GM21528 (cell line): Measurements from ENCODE around the gene SLC24A4.

Experiments
- ATAC-seq: cut with Tn5 transposase; IDR thresholded peaks from one replicate; pipeline ENCODE4 v1.9.1; 2021; ENCODE audit warnings: mild to moderate bottlenecking, moderate library complexity; ENCODE audit not compliant: unreplicated experiment, low FRiP score

The SLC24A4 gene

GRCh38 chr14:92323011-92323915, at the start of gene SLC24A4:
TSS of gene SLC24A4 (plus strand) at chr14:92323165. CDS start at chr14:92323831, 666 bp downstream.
- ATAC-seq: no peak

GRCh38 chr14:92273166-92273565, 49.8 kb upstream of the SLC24A4 start:
- no peak for ATAC-seq

- no peak for ATAC-seq
Observed at GRCh38 chr14:92274055-92274454, 48.9 kb upstream of the SLC24A4 start.

GRCh38 chr14:92276074-92276473, 46.9 kb upstream of the SLC24A4 start:
- ATAC-seq: no peak

- ATAC-seq: no peak
Observed at GRCh38 chr14:92277031-92277430, 45.9 kb upstream of the SLC24A4 start.

GRCh38 chr14:92280554-92281262, 42.3 kb upstream of the SLC24A4 start:
- no peak for ATAC-seq

- no peak for ATAC-seq
Observed at GRCh38 chr14:92282669-92283068, 40.3 kb upstream of the SLC24A4 start.

GRCh38 chr14:92285311-92285710, 37.7 kb upstream of the SLC24A4 start:
- ATAC-seq: no peak

GRCh38 chr14:92287987-92288386, 35.0 kb upstream of the SLC24A4 start:
- ATAC-seq: no peak

GRCh38 chr14:92288994-92289660, 33.8 kb upstream of the SLC24A4 start:
- ATAC-seq: no peak

GRCh38 chr14:92292673-92293072, 30.3 kb upstream of the SLC24A4 start:
- ATAC-seq: no peak

- no peak for ATAC-seq
Observed at GRCh38 chr14:92294506-92294905, 28.5 kb upstream of the SLC24A4 start.

- ATAC-seq: no peak
Observed at GRCh38 chr14:92297818-92298595, 25.0 kb upstream of the SLC24A4 start.

- ATAC-seq: no peak
Observed at GRCh38 chr14:92302481-92302880, 20.5 kb upstream of the SLC24A4 start.

GRCh38 chr14:92308716-92309115, 14.2 kb upstream of the SLC24A4 start:
- no peak for ATAC-seq

GRCh38 chr14:92309968-92310530, 12.9 kb upstream of the SLC24A4 start:
- no peak for ATAC-seq

- no peak for ATAC-seq
Observed at GRCh38 chr14:92310776-92311375, 12.1 kb upstream of the SLC24A4 start.

GRCh38 chr14:92314182-92314581, 8.8 kb upstream of the SLC24A4 start:
- no peak for ATAC-seq

GRCh38 chr14:92315050-92315805, 7.7 kb upstream of the SLC24A4 start:
- no peak for ATAC-seq
